Measurements from ENCODE around the gene MAP7D3.

Gene MAP7D3

DNA sequence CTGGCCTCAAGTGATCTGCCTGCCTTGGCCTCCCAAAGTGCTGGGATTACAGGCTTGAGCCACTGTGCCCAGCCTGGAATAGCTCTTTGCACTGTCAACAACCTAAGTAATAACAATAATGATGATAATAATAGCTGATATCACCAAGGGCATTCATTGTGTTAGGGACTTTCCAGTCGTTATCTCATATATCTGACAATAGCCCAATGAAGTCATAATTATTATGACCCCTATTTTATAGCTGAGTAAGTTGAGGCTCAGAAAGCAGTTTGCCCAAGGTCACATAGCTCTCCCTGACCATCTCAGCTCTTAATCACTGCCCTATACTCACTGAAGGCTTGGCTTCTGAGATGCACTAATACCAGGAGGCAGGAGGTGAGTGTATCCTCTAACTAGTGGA is 18.7 kb upstream of the MAP7D3 start:
- Histone ChIP-seq H3K27me3 (ENCODE audit: control insufficient read depth in 1 of 2, insufficient read depth in 2 of 2, low read length in 2 of 2) (no peaks in the 10 kb centered on the region), H3K4me1 (ENCODE audit: insufficient read depth, low read length) (no peaks in the 10 kb centered on the region), H3K9me3 (ENCODE audit: low read length) (no peaks in the 10 kb centered on the region), H3K27ac (ENCODE audit: low read depth, low read length) (no peak overlapping the region), H3K4me3 (ENCODE audit: low read depth in 1 of 2, low read length in 2 of 2) (no peak overlapping the region), H3K9ac (ENCODE audit: low read length) (no peak overlapping the region), H3K36me3 (ENCODE audit: insufficient read depth, low read length) (no peaks in the 10 kb centered on the region)

DNA sequence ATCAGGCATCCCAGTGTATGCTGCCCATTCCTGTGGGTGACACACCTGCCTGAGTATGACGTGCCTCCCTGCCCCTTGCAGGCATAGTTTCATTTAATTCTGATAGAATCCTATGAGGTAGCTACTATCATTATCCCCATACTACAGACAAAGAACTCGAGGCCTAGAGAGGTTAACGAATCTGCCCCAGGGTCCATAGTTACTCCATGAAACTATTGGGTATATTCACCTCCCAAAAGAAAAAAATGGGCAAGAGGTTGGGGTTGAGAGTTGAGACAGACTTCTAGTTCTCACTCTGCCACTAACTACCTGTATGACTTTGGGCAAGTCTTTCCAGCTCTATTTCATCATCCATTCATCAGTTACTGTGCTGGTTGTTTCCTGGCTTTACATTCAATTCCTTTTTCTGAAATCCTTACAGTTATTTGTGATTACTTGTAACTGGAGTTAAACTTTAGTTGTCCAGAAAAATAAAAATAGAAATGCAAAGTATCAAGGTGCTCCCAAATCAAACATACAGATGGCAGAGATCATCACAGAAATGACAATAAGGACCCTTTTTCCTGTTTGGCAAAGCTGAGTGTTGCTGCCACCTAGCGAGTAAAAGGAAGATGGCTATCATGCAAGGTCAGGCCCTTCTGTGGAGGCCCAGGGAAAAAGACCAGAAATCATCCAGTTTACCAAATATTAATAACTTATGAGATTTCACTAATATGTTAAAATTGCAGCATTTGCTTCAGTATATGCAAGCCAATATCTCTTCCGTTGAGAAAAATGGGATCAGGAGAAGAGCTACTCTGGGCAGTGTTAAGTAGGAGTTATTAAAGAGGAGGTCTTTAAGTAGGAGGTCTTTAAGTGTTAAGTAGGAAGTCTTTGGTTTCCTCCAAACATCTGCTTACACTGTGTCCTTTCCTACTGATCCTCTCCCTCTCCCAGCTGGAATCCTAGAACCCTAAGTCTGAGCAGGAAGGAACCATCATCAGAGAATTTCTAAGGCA is 17.1 kb upstream of the MAP7D3 start:
- no peaks in the 10 kb centered on the region for H3K9me3 ChIP-seq (ENCODE audit: low read length)
- H3K27me3 ChIP-seq (ENCODE audit: control insufficient read depth in 1 of 2, insufficient read depth in 2 of 2, low read length in 2 of 2) = no peaks in the 10 kb centered on the region
- H3K4me3 ChIP-seq (ENCODE audit: low read depth in 1 of 2, low read length in 2 of 2) = no peak overlapping the region
- H3K27ac ChIP-seq (ENCODE audit: low read depth, low read length) = no peak overlapping the region
- H3K36me3 ChIP-seq (ENCODE audit: insufficient read depth, low read length) = no peaks in the 10 kb centered on the region
- H3K9ac ChIP-seq (ENCODE audit: low read length) = no peak overlapping the region
- no peaks in the 10 kb centered on the region for H3K4me1 ChIP-seq (ENCODE audit: insufficient read depth, low read length)

DNA sequence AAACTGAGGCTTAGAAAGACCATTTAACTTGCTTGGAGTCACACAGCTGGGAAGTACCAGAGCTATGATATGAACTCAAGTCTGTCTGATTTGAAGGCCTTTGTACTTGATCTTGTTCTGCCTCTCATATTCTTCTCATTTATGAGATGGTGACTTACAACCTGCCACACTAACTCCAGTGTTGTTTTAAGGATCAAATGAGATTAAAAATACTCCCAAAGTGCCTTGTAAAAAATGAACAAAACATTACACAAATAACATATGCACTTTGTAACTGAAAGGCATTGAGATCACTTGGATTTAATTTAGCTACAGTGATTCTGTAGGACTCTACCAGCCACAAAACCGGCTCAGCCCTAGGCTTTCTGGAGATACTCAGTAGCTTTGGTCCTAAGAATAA is 15.6 kb upstream of the MAP7D3 start:
- no peak overlapping the region for H3K4me3 ChIP-seq (ENCODE audit: low read depth in 1 of 2, low read length in 2 of 2)

DNA sequence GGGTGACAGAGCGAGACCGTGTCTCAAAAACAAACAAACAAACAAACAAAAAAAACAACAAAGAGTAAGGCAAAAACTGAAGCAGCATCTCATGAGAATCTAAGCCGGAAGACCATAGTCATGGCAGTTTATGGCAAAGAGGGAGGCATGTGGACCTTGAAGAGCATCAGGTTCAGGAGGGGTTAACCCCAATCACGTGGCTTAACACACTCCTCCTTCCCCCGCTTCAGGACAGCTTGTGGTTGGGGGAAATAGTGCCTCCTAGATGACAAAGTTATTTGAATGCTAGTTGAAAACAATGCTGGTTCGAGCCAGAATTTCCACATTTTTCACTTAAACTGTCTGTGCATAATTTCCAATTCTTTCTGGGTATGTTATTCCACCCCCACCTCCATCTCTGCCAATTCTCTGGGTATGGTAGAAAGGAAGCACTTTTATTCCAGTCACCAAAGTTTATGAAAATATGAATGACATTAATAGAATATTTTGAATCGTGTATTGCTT is 11.7 kb upstream of the MAP7D3 start:
- no peak overlapping the region for H3K4me3 ChIP-seq (ENCODE audit: low read depth in 1 of 2, low read length in 2 of 2)
- H3K9ac ChIP-seq (ENCODE audit: low read length) = no peak overlapping the region
- H3K9me3 ChIP-seq (ENCODE audit: low read length) = no peaks in the 10 kb centered on the region
- no peak overlapping the region for H3K27ac ChIP-seq (ENCODE audit: low read depth, low read length)
- no peaks in the 10 kb centered on the region for H3K4me1 ChIP-seq (ENCODE audit: insufficient read depth, low read length)
- H3K27me3 ChIP-seq (ENCODE audit: control insufficient read depth in 1 of 2, insufficient read depth in 2 of 2, low read length in 2 of 2) = peaks cover 0 to 4% of the 10 kb centered on the region in 2 donors
- H3K36me3 ChIP-seq (ENCODE audit: insufficient read depth, low read length) = no peaks in the 10 kb centered on the region

More for the DNA sequence above, 15.6 kb upstream of the MAP7D3 start:
- no peak overlapping the region for H3K9ac ChIP-seq (ENCODE audit: low read length)
- H3K27me3 ChIP-seq (ENCODE audit: control insufficient read depth in 1 of 2, insufficient read depth in 2 of 2, low read length in 2 of 2) = no peaks in the 10 kb centered on the region
- no peaks in the 10 kb centered on the region for H3K36me3 ChIP-seq (ENCODE audit: insufficient read depth, low read length)
- H3K4me1 ChIP-seq (ENCODE audit: insufficient read depth, low read length) = no peaks in the 10 kb centered on the region
- H3K27ac ChIP-seq (ENCODE audit: low read depth, low read length) = no peak overlapping the region
- H3K9me3 ChIP-seq (ENCODE audit: low read length) = no peaks in the 10 kb centered on the region

DNA sequence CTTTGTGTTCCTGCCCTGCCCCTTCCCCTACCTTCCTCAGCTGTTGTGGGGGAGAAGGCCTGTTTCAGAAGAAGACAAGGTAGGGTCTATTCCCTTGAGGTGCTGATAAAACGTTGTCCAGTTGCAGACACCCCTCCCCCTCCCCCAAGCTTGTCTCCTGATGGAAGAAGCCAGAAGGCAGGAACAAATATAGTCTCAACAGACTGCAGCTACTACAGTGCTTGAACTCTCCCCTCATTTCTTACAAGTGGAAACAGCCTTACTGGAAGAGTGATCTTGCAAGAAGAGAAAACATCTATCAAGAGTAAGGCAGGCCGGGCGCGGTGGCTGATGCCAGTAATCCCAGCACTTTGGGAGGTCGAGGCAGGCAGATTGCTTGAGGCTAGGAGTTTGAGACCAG is 11.0 kb upstream of the MAP7D3 start:
- Histone ChIP-seq H3K36me3 (ENCODE audit: insufficient read depth, low read length) (no peaks in the 10 kb centered on the region), H3K27ac (ENCODE audit: low read depth, low read length) (no peak overlapping the region), H3K27me3 (ENCODE audit: control insufficient read depth in 1 of 2, insufficient read depth in 2 of 2, low read length in 2 of 2) (peaks cover 0 to 4% of the 10 kb centered on the region in 2 donors), H3K9ac (ENCODE audit: low read length) (no peak overlapping the region), H3K4me1 (ENCODE audit: insufficient read depth, low read length) (no peaks in the 10 kb centered on the region), H3K9me3 (ENCODE audit: low read length) (no peaks in the 10 kb centered on the region), H3K4me3 (ENCODE audit: low read depth in 1 of 2, low read length in 2 of 2) (no peak overlapping the region)

DNA sequence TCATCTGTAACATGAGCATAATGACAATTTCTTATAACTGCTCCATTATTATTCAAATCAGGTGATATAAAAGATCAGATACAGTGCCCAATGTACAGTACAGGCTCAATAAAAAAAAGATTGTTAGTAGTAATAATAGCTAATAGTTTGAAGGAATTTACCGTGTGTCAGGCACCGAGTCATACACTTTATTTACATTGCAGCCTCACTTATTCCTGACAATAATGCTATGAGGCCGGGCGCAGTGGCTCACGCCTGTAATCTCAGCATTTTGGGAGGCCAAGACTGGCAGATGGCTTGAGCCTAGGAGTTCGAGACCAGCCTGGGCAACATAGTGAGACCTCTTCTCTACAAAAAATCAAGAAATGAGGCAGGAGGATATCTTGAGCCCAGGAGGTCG is 10.1 kb upstream of the MAP7D3 start:
- Histone ChIP-seq H3K9me3 (ENCODE audit: low read length) (no peaks in the 10 kb centered on the region), H3K4me3 (ENCODE audit: low read depth in 1 of 2, low read length in 2 of 2) (no peak overlapping the region), H3K9ac (ENCODE audit: low read length) (no peak overlapping the region), H3K27ac (ENCODE audit: low read depth, low read length) (no peak overlapping the region), H3K27me3 (ENCODE audit: control insufficient read depth in 1 of 2, insufficient read depth in 2 of 2, low read length in 2 of 2) (peaks cover 0 to 4% of the 10 kb centered on the region in 2 donors), H3K36me3 (ENCODE audit: insufficient read depth, low read length) (no peaks in the 10 kb centered on the region), H3K4me1 (ENCODE audit: insufficient read depth, low read length) (no peaks in the 10 kb centered on the region)

DNA sequence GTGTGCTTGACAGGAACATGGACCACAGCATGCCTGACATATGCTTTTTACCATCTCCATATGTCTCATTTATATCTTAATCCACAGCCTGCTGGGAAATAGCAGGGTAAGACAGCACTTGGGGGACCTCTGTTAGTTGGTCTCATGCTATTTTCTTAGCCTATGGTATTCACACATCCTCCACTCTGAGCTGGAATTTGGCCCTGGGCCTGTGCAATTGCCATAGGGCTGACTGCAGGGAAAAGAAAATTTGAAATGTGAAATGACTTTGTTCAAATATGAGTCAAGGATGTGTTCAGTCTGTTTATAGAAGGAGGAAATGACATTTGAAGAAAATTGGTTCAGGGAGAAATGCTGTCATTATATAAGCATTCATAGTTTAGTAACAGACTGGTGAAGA is 9.6 kb upstream of the MAP7D3 start:
- Histone ChIP-seq H3K9me3 (ENCODE audit: low read length) (no peaks in the 10 kb centered on the region), H3K4me1 (ENCODE audit: insufficient read depth, low read length) (no peaks in the 10 kb centered on the region), H3K36me3 (ENCODE audit: insufficient read depth, low read length) (no peaks in the 10 kb centered on the region), H3K27me3 (ENCODE audit: control insufficient read depth in 1 of 2, insufficient read depth in 2 of 2, low read length in 2 of 2) (peaks cover 0 to 4% of the 10 kb centered on the region in 2 donors), H3K4me3 (ENCODE audit: low read depth in 1 of 2, low read length in 2 of 2) (no peak overlapping the region), H3K9ac (ENCODE audit: low read length) (no peak overlapping the region), H3K27ac (ENCODE audit: low read depth, low read length) (no peak overlapping the region)

DNA sequence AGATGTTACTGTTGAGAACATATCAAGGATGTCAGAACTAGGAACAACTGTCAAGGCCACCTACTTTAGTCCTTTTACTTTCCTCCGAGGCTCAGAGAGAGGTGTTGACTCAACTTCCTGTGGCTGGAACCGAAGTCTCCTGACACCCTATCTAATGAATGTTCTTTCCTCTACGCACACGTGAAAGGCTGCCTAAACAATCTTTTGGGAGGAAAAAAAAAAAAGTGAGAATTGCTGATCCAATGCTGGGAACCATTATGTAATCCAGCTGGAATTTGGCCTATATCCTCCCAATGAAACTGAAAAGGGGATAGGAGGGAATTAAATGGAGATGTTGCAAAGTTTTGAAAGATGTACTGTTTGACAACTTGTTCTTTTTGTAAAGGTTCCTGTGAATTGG is 8.3 kb upstream of the MAP7D3 start:
- H3K4me1 ChIP-seq (ENCODE audit: insufficient read depth, low read length) = no peaks in the 10 kb centered on the region
- no peak overlapping the region for H3K27ac ChIP-seq (ENCODE audit: low read depth, low read length)
- no peak overlapping the region for H3K9ac ChIP-seq (ENCODE audit: low read length)
- H3K27me3 ChIP-seq (ENCODE audit: control insufficient read depth in 1 of 2, insufficient read depth in 2 of 2, low read length in 2 of 2) = peaks cover 0 to 4% of the 10 kb centered on the region in 2 donors
- H3K36me3 ChIP-seq (ENCODE audit: insufficient read depth, low read length) = no peaks in the 10 kb centered on the region
- H3K9me3 ChIP-seq (ENCODE audit: low read length) = no peaks in the 10 kb centered on the region
- H3K4me3 ChIP-seq (ENCODE audit: low read depth in 1 of 2, low read length in 2 of 2) = no peak overlapping the region

DNA sequence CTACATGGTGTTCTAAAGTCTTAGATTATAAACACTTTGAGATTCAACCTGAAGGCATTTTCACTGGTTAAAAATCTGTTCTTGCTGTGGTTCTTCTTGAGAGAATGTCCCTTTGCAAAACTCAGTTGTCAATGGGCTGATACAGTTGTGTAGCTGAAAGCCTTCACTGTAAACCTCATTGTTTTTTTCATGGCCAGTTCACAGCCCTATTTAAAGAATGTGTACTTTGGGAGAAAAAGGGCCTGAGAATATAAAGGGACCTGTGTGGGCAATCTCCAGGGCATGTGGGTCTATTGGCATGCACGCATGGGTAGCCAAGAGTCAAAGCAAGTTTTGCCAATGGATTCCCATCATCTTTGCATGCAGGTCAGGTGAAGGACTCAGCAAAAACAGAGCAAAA is 7.8 kb upstream of the MAP7D3 start:
- Histone ChIP-seq H3K27me3 (ENCODE audit: control insufficient read depth in 1 of 2, insufficient read depth in 2 of 2, low read length in 2 of 2) (peaks cover 0 to 4% of the 10 kb centered on the region in 2 donors), H3K9me3 (ENCODE audit: low read length) (no peaks in the 10 kb centered on the region), H3K27ac (ENCODE audit: low read depth, low read length) (no peak overlapping the region), H3K4me3 (ENCODE audit: low read depth in 1 of 2, low read length in 2 of 2) (no peak overlapping the region), H3K36me3 (ENCODE audit: insufficient read depth, low read length) (no peaks in the 10 kb centered on the region), H3K4me1 (ENCODE audit: insufficient read depth, low read length) (no peaks in the 10 kb centered on the region), H3K9ac (ENCODE audit: low read length) (no peak overlapping the region)

DNA sequence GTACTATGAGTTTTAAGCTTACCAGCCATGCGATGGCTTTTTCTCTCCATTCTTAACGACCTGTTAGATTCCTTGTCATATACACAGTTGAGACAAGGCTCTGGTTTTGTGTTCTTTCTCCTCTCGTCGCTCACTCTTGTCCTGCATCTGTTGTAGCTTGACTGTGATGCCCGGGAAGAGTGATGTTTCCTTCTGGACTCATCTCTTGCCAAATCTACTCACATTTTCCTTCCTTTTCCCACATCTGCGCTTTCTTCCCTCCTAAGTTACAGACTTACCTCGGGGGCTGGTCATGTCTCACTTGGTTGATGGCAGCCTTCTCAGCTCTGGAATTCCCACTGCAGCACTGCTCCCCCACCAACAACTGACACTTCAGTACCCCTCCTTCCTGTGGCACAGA is 4.8 kb upstream of the MAP7D3 start:
- Histone ChIP-seq H3K27ac (ENCODE audit: low read depth, low read length) (no peak overlapping the region), H3K4me3 (ENCODE audit: low read depth in 1 of 2, low read length in 2 of 2) (no peak overlapping the region), H3K36me3 (ENCODE audit: insufficient read depth, low read length) (no peaks in the 10 kb centered on the region), H3K9me3 (ENCODE audit: low read length) (no peaks in the 10 kb centered on the region), H3K9ac (ENCODE audit: low read length) (no peak overlapping the region), H3K4me1 (ENCODE audit: insufficient read depth, low read length) (no peaks in the 10 kb centered on the region), H3K27me3 (ENCODE audit: control insufficient read depth in 1 of 2, insufficient read depth in 2 of 2, low read length in 2 of 2) (peaks cover 0 to 4% of the 10 kb centered on the region in 2 donors)

DNA sequence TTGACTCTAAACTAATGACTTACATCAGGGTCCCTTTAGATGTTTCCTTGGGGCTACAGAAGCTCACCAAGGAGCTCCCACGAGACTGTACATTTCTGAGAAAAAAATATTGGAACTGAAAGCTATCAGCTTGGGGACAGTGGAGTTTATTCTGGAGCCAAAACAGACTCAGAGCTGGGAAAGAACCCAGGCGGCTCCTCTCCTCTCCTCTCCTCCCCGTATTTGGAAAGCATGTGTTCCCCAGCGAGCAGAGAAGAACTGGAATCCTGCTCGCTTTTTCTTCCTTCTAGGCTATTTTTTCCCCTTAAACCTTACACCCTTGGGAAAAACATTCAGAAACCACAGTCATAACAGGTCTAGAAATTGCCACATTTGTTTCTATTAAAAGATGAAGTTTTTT is 4.3 kb upstream of the MAP7D3 start:
- no peaks in the 10 kb centered on the region for H3K36me3 ChIP-seq (ENCODE audit: insufficient read depth, low read length)
- H3K27me3 ChIP-seq (ENCODE audit: control insufficient read depth in 1 of 2, insufficient read depth in 2 of 2, low read length in 2 of 2) = peaks cover 0 to 5% of the 10 kb centered on the region in 2 donors
- no peaks in the 10 kb centered on the region for H3K9me3 ChIP-seq (ENCODE audit: low read length)
- no peak overlapping the region for H3K4me3 ChIP-seq (ENCODE audit: low read depth in 1 of 2, low read length in 2 of 2)
- H3K9ac ChIP-seq (ENCODE audit: low read length) = no peak overlapping the region
- no peak overlapping the region for H3K27ac ChIP-seq (ENCODE audit: low read depth, low read length)
- no peaks in the 10 kb centered on the region for H3K4me1 ChIP-seq (ENCODE audit: insufficient read depth, low read length)
